ENCODE results near the gene CREB5. TPM values are rescaled to one million over a fixed set of nuclear protein-coding genes. Genes with fewer than 3 reads are reported as not detected.
A peak's percentile ranks its signal among the peaks of the same experiment; 100 is the strongest.

CREB5 gene
- total and polyA plus RNA-seq, 2 donors from 2014 or later: 3.4 to 27.2 TPM

DNA sequence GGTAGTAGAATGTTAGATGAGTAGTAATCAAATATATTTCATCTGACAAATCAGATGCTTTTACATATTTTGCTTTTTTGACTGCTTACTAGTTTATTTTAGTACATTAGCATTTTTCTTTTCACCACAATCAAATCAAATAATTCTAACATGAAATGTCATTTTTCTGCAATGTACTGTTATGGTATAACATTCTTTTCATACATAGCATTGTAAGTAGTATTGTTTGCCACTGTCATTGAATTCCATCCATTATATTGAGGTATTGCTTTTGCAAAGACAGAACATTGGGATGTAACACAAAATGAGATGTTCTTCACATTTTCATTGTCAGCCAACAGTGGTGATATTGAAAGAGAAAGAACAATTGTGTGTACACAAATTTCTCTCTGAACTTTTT, 438.4 kb downstream of the CREB5 start:
- Histone ChIP-seq H3K9ac (ENCODE audit: low read length in 3 of 3) (no peak overlapping the region), H3K9me3 (ENCODE audit: control insufficient read depth in 2 of 3, insufficient read depth in 1 of 3, low read length in 3 of 3) (no peaks in the 10 kb centered on the region), H3K36me3 (ENCODE audit: control insufficient read depth in 2 of 3, insufficient read depth in 3 of 3, low read length in 3 of 3) (no peaks in the 10 kb centered on the region), H3K4me3 (ENCODE audit: low read length in 3 of 3) (no peak overlapping the region), H3K27me3 (ENCODE audit: control insufficient read depth, insufficient read depth, low read length) (no peaks in the 10 kb centered on the region), H3K4me1 (ENCODE audit: control insufficient read depth in 2 of 3, insufficient read depth in 2 of 3, low read depth in 1 of 3, low read length in 3 of 3) (peaks cover 0 to 4% (median 0%) of the 10 kb centered on the region in 3 donors), H3K27ac (ENCODE audit: low read depth in 2 of 2, low read length in 2 of 2) (no peak overlapping the region)
- intact Hi-C loops (cut with DNase I): loop anchor here (10.0 kb wide), 1 partner anchor 456 kb away; no protein-coding TSS in a partner anchor
- TF ChIP-seq CTCF (IDR thresholded peaks at IDR 0.05; ENCODE audit: borderline replicate concordance, extremely low read depth, insufficient read depth): no peak
- FAIRE-seq (no peak), DNase-seq (no peak)

- no peak overlapping the region for H3K4me3 ChIP-seq (ENCODE audit: low read length in 3 of 3)
- no peak overlapping the region for H3K9ac ChIP-seq (ENCODE audit: low read length in 3 of 3)
- H3K27ac ChIP-seq (ENCODE audit: low read depth in 2 of 2, low read length in 2 of 2): no peak overlapping the region
- intact Hi-C loops (cut with DNase I): loop anchor here (10.0 kb wide), 1 partner anchor 458 kb away; no protein-coding TSS in a partner anchor
- no peaks in the 10 kb centered on the region for H3K36me3 ChIP-seq (ENCODE audit: control insufficient read depth in 2 of 3, insufficient read depth in 3 of 3, low read length in 3 of 3)
- DNase-seq: peak in 2 of 5 donors; percentile 46 to 56
- H3K27me3 ChIP-seq (ENCODE audit: control insufficient read depth, insufficient read depth, low read length): no peaks in the 10 kb centered on the region
- H3K4me1 ChIP-seq (ENCODE audit: control insufficient read depth in 2 of 3, insufficient read depth in 2 of 3, low read depth in 1 of 3, low read length in 3 of 3): peaks cover 0 to 4% (median 0%) of the 10 kb centered on the region in 3 donors
- TF ChIP-seq CTCF (IDR thresholded peaks at IDR 0.05; ENCODE audit: borderline replicate concordance, extremely low read depth, insufficient read depth): no peak
- no peak for FAIRE-seq
- H3K9me3 ChIP-seq (ENCODE audit: control insufficient read depth in 2 of 3, insufficient read depth in 1 of 3, low read length in 3 of 3): no peaks in the 10 kb centered on the region
These were observed 440.8 kb downstream of the CREB5 start for GRCh38 chr7:28853150-28853549.

GRCh38 chr7:28853834-28854749, 441.8 kb downstream of the CREB5 start:
- Histone ChIP-seq H3K4me1 (ENCODE audit: control insufficient read depth in 2 of 3, insufficient read depth in 2 of 3, low read depth in 1 of 3, low read length in 3 of 3) (peaks cover 0 to 4% (median 0%) of the 10 kb centered on the region in 3 donors), H3K36me3 (ENCODE audit: control insufficient read depth in 2 of 3, insufficient read depth in 3 of 3, low read length in 3 of 3) (no peaks in the 10 kb centered on the region), H3K27ac (ENCODE audit: low read depth in 2 of 2, low read length in 2 of 2) (no peak overlapping the region), H3K9me3 (ENCODE audit: control insufficient read depth in 2 of 3, insufficient read depth in 1 of 3, low read length in 3 of 3) (no peaks in the 10 kb centered on the region), H3K27me3 (ENCODE audit: control insufficient read depth, insufficient read depth, low read length) (no peaks in the 10 kb centered on the region), H3K9ac (ENCODE audit: low read length in 3 of 3) (peak overlapping the region in 2 of 3 donors; percentile 27 to 61), H3K4me3 (ENCODE audit: low read length in 3 of 3) (peak overlapping the region; percentile 42 to 73 (median 71))
- peak; percentile 84 for TF ChIP-seq CTCF (IDR thresholded peaks at IDR 0.05; ENCODE audit: borderline replicate concordance, extremely low read depth, insufficient read depth)
- DNase-seq: peak; percentile 88 to 91 (median 89)
- no peak for FAIRE-seq
- intact Hi-C loops (cut with DNase I): loop anchor here (10.0 kb wide), 1 partner anchor 459 kb away; no protein-coding TSS in a partner anchor
